ENCODE data around the gene MCC. TPM values are rescaled to one million over a fixed set of nuclear protein-coding genes. Genes with fewer than 3 reads are reported as not detected.

The MCC gene
- polyA plus RNA-seq, 4 donors, result 27.6 to 33.3 (median 31.7) TPM

DNA sequence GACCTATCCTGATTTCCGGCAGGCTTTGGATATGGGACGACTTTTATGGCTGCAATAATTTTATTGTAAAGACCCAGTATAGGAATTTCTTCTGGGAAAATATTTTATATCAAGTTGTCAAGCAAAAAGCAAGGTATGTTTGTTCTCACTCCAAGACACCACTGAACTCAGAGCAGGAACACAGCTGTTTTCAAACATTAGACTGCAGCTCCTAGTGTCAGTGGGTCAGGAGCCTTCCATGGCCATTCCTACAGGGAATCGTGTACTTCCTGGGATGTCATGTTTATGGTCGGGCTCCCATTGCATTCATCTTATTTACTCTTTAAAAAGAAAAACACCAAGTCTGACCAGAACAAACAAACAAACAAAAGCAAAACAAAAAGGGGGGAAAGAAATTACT, 278.8 kb downstream of the MCC start:
- DNase-seq (ENCODE audit: low read depth in 4 of 4, low spot score in 2 of 4), result no peak

DNA sequence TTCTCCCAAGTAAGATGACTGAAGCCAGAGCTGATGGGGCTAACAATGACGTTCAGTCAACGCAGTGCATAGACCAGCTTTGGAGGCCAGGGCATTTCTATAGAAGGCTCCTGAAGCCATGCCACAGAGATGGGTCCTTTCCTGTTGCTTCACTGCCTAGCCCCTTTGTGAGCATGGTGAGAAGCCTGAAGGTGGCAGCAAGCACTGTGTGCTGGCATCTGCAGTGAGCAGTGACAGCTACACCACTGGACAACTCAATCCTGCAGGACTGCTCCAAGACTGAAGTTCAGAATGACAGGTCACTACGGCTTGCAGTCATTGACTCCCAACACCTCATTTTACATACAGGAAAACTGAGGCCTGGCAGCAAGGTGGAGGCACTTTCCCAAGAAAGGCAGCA, 282.4 kb downstream of the MCC start:
- DNase-seq (ENCODE audit: low read depth in 4 of 4, low spot score in 2 of 4), result no peak

DNA sequence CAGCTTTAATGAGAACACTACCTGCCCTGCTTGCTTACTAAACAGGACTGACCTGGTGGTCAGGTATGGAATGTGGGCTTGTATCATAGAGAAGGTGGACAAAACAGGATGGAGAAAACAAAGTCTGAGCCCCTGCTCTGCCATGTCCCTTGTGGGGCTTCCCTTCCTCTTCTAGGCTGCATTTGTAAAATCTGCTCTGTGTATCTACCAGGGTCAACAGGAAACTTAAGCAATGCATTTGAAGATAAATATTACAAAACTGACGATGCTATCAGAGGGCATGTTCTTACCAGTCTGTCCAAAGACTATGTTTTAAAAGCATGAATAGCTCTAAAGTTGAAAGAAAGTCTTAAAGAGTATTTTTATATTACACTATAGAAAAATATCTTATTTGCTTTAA, 282.9 kb downstream of the MCC start:
- DNase-seq (ENCODE audit: low read depth in 4 of 4, low spot score in 2 of 4), result no peak

DNA sequence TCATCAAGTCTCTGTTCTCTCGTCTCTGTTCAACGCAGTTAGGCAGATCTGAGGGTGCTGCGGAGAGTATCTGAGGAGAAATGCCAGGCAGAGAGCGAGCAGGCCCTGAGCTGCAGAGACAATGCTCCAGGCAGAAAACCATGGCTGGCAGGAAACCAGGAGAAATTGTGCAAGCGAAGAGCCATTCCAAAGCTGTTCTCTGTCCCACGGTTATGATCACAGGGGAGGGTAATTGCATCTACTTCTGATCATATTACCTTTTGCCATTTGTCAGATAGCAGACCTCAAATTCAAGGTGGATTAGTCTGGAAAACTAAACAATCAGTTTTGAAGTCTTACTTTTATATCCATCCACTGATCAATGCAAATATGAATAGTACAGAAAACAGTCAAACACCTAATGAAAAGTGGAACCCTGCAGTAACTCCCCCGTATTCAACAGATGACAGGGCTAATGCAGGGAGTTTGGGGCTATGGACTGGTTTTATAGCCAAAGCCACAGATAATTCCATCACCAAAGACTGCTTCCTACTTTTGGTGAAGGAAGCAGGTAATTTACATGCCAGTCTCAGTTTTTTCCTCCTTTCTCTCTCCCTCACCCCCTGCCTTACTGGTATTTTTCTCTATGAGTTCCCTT, 283.6 kb downstream of the MCC start:
- no peak for DNase-seq (ENCODE audit: low read depth in 4 of 4, low spot score in 2 of 4)

DNA sequence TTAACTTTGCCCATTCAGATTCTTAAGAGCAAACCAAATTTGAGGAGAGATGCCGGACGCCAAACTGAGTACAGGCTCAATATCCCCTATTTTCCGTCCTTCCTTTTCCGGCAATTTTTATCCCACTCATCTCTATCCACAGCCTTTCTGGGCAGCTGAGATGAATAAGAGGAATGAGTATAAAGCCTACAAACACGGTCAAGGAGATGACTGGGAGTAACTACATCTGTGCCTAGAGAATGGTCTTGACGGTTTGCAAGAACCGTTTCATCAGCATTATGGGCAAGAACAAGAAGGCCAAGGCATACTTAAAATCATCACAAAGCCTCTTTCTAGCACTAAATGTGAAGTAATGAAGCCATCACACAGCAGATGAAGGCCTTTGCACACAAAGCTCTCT, 284.3 kb downstream of the MCC start:
- no peak for DNase-seq (ENCODE audit: low read depth in 4 of 4, low spot score in 2 of 4)

DNA sequence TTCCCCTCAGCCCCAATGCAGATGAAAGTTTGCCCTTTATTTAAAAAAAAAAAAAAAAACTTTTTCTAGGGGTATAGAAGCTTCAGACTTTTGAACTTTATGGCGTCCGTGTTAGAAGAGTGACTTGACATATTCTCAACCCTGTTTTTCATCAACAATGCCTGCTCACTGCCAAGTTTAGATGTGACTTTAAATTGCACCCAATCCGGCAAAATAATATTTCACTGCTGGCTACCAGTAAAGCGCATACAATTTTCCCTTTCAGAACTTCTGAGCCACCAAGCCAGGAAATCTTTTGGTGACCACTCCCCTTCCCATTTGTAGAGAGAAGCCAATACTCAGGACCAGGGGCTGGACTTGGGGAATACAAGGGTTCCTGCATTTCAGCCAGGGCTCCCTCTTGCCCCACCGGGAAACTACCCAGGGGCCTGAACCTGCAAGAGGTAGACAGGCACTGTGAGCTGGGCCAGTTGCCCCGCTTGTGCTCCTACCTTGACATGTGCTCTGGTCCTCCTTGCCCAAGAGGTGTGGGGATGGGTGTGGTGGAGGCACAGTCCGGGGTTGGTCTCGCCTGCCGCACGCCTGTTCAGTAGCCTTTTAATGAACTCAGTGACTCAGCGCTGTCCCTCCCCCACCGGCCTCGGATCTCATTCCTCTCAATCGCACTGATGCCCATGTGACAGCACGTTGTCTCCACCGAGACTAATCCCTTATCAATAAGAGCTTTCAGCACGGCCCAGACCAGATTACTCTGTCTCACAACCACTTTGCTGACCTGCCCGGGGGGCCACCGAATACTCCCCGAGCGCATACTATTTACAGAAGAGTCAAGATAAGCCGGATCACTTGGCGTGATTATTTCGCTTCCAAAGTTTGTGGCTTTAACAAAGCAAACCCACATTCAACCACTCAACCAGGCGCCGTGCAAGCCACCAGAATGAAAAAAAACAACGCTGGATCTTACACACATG, 285.2 kb downstream of the MCC start:
- no peak for DNase-seq (ENCODE audit: low read depth in 4 of 4, low spot score in 2 of 4)

DNA sequence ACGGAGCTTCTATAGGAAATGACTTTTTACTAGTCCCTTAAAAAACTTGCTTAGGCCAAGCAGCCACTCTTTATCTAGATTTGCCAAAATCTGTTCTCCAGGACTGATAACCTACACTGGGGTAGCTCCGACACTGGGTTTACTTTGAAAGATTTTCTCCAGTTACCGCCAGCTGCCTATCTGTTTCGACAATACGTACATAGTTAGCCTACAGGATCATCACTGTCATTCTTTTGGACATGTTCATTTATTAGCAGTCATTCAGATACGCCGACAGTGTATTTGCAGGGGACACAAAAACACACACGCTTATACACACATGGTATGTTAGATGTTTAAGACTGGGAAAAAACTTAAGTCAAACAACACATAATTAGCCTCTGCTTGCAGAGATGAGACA, 286.0 kb downstream of the MCC start:
- no peak for DNase-seq (ENCODE audit: low read depth in 4 of 4, low spot score in 2 of 4)

DNA sequence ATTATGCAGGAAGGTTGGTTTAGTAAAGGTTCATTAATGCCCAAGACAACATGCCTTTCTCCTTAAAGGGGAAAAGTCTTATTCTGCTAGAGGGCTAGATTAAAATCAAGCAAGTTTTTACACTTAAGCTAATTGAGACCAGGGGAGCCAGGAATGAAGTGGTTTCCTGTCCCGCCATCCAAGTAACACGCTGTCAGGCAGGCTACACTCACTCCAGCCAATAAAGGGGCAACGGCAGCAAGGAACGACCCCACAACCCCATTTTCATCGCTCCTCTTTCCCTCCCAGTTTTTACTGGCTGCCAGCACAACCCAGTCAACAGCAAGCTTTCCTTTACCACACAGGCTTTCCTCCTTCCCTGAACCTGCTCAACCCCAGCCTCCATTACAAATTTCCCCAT, 286.5 kb downstream of the MCC start:
- DNase-seq (ENCODE audit: low read depth in 4 of 4, low spot score in 2 of 4), result no peak

DNA sequence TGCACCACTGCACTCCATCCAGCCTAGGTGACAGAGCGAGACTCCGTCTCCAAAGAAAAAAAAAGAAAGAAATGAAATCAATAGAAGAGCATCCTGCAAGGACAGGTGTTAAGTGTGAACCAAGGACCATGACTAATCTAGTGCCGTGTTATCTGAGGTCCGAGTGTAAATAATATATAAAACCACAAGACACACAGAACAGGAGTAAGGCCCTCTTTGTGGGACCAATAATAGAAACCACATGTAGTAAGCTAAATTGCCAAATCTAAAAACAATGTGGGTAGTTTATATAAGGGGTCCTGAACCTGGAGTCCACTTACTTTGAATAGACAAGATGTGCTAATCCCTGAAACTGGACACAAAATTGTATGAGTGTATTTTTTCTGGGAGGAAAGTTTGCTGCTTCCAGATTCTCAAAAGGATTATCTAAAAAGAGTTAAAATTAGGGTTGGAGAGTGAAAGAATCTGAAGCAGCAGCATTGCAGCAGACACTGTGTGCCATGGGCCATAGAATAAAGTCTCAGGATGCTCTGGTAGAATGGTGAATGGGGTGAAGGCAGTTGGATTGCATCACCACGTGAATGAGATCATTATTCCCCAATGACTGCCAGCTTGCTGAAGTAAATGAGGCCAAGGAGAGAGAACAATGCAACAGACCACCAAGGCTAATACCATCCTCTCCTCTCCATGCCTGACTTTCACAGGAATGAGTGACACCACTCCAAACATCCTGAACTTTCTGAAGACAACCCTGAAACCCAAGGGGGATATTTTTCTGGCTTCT, 288.9 kb downstream of the MCC start:
- DNase-seq (ENCODE audit: low read depth in 4 of 4, low spot score in 2 of 4), result no peak

DNA sequence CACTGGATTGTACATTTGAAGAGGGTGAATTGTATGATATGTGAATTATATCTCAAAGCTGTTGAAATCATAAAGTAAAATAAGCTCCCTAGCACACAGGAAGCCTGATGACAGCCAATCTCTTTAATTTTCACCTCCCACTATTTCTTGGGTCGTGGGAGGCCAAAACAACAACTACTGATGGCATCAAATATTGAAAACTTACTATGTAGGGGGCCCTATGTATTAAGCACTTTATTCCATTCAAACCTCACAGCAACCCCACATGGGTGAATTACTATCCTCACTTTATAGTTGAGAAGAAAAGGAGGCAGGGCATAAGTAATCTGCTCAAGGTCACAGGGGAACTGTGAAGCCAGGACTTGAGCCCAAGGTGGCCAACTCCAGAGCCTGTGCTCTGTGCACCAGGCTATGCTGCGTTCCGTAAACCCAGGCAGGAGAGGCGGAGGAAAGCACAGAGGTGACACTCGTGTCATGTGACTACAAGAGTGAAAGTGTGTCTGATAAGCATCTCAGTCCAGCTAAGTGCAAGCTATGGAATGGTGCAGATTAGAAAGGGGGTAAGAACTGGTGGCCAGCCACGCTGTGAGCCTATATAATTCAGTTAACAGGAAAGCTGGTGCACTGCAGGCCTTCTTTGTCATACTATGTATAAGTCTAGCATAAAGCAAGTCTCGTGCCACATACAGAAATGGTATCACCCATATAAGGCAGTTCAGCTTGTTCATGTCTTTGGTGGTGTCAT, 290.6 kb downstream of the MCC start:
- DNase-seq (ENCODE audit: low read depth in 4 of 4, low spot score in 2 of 4), result no peak

DNA sequence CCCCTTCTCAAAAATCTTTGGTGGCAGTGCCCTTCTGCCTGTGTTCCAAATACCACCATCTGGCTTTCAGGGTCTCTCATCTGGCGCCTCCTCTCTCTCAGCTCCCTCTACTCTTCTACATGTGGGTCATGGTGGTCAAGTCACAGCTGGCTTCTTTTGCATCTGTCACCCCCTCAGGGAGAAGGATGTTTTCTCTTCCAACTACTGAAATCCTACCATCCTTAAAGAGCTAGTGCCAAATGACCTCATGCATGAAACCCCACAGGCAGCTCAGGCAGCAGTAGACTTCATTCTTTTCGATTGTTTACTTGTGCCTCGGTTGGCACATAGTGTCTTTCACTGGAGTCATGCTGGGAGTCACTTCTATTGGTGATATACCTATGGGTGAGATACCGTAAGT, 292.5 kb downstream of the MCC start:
- DNase-seq (ENCODE audit: low read depth in 4 of 4, low spot score in 2 of 4), result no peak

DNA sequence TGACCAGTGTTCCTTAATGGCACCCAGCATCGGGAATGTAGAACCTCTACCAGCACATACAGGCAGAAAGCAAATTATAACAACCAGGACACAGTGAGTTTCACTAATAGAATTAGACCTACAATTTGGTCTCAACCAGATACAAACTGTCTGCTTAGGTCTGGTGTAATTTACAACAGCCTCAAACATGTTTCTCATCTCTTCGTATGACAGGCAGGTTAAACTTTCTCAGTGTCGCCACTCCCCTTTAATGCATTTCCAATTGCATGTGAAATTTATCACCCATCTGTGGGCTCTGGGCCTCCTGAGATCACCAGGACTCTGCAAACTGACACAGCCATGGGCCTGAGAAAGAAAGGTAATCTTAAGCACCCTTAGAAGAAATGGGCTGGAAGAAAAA, 293.0 kb downstream of the MCC start:
- no peak for DNase-seq (ENCODE audit: low read depth in 4 of 4, low spot score in 2 of 4)

DNA sequence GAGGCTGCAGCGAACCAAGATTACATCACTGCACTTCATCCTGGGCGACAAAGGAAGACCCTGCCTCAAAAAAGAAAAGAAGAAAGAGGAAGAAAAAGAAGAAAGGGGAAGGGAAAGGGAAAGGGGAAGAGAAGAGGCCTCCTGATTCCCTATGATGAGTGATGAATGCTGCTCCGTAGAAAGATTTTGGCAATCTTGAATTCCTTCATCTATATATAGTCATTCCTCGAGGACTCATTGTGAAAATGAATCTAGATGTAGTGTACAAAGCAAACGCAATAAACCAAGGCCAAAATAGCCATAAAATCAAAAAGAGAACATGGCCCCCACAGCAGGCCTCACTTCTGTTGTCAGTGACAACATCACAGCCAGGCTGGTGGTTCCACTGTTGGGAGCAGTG, 293.7 kb downstream of the MCC start:
- no peak for DNase-seq (ENCODE audit: low read depth in 4 of 4, low spot score in 2 of 4)

DNA sequence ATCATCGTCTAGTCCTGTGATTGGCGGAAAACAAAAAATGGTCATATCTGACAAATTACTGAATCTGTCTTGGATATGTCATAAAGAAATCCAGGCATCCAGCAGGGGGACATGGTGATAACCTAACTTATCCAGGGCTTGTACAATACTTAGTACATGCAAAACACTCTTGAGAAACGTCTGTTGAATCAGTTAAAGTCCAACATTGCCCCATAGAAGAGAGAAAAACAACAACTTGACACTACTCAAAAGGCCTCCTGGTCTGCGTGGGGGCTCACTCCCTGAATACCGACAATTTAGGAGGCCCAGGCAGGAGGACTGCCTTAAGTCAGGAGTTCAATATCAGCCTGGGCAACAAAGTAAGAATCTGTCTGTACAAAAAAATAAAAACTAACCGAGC, 294.1 kb downstream of the MCC start:
- DNase-seq (ENCODE audit: low read depth in 4 of 4, low spot score in 2 of 4), result no peak

DNA sequence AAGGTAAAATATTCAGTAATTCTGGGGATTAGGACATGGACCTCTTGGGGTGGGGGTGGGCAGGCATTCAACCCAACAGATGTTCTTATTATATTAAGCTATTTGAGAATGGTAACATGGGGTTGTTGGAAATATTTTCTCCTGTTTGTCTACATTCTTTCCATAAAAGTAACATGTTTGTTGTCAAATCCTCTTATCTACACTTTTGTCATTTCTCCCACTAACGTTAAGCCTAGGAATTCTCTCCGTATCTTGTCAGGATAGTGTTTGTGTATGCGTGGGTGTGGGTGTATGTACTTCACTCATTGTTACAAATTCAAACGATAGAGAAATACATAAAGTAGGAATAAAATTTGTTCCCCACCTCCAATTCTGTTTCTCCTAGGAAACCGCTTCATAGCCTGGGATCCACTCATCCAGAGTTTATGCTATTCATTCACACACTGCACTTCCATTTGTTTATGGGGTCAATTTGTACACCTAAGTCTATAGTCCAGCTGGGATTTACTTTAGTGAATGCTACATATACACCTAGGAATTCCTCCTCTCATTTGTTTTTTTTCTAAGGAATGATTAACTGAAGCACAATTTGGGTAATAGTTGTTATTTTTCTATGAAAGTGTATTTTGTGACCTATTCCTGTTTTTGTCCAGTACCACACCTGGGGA, 294.8 kb downstream of the MCC start:
- no peak for DNase-seq (ENCODE audit: low read depth in 4 of 4, low spot score in 2 of 4)

DNA sequence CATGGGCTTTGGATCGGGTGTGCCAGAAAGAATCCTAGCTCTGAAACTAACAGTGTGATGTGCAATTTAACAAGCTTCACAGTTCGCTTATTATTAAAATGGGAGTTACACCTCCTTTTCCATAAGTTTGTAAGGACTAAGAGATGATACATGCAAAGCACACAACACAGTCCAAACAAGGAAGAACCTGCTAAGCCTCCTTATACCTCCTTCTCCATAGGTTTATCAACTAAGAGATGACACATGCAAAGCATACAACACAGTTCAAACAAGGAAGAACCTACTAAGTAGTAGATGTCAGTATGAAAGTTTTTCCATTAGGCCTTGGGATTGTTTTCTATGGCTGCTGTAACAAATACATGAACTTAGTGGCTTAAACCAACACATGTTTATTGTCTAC, 295.7 kb downstream of the MCC start:
- DNase-seq (ENCODE audit: low read depth in 4 of 4, low spot score in 2 of 4), result no peak

DNA sequence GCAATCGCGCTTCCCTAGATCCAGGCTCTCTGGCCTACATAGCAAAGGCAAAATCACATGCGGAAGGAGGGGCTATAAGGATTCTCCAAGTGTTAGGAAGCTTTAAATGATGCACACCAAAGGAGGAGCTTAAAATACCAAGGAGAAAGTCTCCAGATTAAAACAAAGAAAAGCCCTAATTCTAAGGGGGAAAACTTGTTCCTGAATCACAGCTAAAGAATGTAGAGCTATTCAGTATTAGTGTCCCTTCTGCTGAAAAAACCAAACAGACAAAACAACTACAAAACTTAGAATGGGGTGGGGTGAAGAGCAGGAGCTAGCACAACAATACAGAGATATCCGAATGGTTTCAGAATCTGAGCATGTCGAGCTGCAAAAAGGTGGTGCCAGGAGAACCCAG, 297.9 kb downstream of the MCC start:
- no peak for DNase-seq (ENCODE audit: low read depth in 4 of 4, low spot score in 2 of 4)

DNA sequence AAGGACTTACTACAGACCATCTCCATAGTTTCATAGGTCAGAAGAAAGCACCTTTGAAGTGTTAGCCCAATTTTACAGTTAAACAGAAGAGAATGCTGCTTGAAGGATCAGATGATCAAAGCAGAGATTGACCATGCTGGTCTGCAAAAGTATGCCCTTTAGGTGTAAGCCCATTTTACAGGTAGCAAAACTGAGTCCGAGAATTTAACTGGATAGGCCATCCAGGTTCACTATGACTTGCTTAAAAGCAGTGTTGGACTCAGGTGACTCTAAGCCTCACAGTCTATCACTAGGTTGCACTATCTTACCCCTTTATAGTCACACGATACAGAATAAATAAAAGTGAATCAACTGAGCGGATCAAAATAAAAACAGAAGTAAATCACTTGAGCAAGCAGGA, 299.0 kb downstream of the MCC start:
- no peak for DNase-seq (ENCODE audit: low read depth in 4 of 4, low spot score in 2 of 4)

DNA sequence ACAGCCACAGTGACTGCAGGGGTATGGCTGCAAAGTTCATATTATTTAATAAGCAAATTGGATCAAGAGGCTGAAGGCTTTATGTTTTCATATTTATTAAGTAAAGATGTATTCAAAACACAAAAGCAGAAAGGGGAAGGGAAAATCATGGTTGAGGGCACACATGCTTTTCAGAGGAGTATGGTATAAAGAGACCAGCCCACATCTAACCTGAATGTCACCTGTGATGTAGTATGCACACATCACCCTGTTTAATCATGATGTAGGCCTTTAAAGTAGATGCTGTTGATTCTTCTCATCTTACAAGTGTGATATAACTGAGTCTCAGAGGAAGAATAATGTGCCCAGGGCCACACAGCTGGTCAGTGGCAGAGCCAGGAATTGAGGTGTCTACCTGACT, 299.8 kb downstream of the MCC start:
- no peak for DNase-seq (ENCODE audit: low read depth in 4 of 4, low spot score in 2 of 4)

DNA sequence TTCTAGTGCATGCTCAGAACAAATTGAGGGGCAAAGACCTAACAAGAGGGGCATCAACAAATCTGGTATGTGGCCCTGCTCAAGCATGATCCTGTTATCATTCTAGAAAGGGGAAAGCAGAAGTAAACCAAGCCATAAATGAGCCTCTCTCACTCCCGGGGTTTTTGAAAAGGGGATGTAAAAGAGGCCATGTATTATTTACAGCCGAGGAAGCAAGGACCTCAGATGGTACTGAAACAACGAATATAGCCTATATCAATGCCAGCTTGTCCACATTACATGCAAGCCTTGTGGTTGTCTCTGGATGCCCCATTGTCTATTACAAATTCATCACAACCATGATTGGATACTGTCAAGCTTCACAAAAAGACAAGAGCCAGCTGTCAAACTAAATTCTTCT, 300.3 kb downstream of the MCC start:
- DNase-seq (ENCODE audit: low read depth in 4 of 4, low spot score in 2 of 4), result no peak
